H4 (cell line): ENCODE measurements around the gene HOXD11. TPM values are rescaled to one million over a fixed set of nuclear protein-coding genes. Genes with fewer than 3 reads are reported as not detected.

Experiments used
- total RNA-seq: library from RNA; depleted of rRNA; stranded (reverse); fragments of >200 nt; shearing (Covaris generic); gene quantifications from 2 replicates; pipeline ENCODE4 v1.2.3, GENCODE V29; 2014; rRNA removed

The HOXD11 gene
- total RNA-seq, 1 experiment from 2014 or later, result not detected

Other genes with a start within 250 kb of the HOXD11 start
- 9.4 and 19.8 TPM in 2 replicates for gene LNPK, start 105.0 kb upstream of the HOXD11 start, total RNA-seq
- not detected in 2 replicates for gene EVX2, start 23.3 kb upstream of the HOXD11 start, total RNA-seq
- 3.1 and 4.8 TPM in 2 replicates for gene HOXD13, start 14.6 kb upstream of the HOXD11 start, total RNA-seq
- not detected in 2 replicates for gene HOXD12, start 7.5 kb upstream of the HOXD11 start, total RNA-seq
- gene HOXD10, start 9.5 kb downstream of the HOXD11 start, total RNA-seq, result not detected in 2 replicates
- 1.1 and 2.1 TPM in 2 replicates for gene HOXD9, start 15.4 kb downstream of the HOXD11 start, total RNA-seq
- not detected in 2 replicates for gene HOXD8, start 22.4 kb downstream of the HOXD11 start, total RNA-seq
- gene HOXD4, start 44.3 kb downstream of the HOXD11 start, total RNA-seq, result not detected in 2 replicates
- gene HOXD3, start 50.0 kb downstream of the HOXD11 start, total RNA-seq, result 0.29 and 0.70 TPM in 2 replicates
- gene HOXD1, start 81.4 kb downstream of the HOXD11 start, total RNA-seq, result not detected in 2 replicates
- 31.7 and 55.3 TPM in 2 replicates for gene MTX2, start 162.2 kb downstream of the HOXD11 start, total RNA-seq